Measurements from ENCODE around the gene SLC25A48.

DNA sequence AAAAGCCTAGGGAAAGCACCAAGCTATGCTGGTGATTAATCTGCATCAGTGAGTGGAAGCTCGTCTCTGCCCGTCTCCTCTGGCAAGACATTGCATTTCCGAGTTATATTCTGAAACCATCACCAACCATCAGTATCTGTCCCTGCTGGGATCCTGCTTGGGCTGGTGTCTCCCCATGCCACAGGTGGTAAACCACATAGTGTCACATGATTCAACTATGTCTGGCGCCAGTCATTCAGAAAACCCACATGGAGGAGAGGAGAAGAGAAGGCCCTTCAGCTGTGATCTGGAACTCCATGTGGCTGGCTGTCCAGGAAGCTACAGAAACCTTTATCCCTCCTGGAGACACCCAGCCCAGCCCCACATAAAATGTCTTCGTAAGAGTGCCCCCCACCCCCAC is 56.4 kb downstream of the SLC25A48 start:
- TF ChIP-seq, protein P1, sequence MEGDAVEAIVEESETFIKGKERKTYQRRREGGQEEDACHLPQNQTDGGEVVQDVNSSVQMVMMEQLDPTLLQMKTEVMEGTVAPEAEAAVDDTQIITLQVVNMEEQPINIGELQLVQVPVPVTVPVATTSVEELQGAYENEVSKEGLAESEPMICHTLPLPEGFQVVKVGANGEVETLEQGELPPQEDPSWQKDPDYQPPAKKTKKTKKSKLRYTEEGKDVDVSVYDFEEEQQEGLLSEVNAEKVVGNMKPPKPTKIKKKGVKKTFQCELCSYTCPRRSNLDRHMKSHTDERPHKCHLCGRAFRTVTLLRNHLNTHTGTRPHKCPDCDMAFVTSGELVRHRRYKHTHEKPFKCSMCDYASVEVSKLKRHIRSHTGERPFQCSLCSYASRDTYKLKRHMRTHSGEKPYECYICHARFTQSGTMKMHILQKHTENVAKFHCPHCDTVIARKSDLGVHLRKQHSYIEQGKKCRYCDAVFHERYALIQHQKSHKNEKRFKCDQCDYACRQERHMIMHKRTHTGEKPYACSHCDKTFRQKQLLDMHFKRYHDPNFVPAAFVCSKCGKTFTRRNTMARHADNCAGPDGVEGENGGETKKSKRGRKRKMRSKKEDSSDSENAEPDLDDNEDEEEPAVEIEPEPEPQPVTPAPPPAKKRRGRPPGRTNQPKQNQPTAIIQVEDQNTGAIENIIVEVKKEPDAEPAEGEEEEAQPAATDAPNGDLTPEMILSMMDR (IDR thresholded peaks at IDR 0.05): no peak
- no peak for TF ChIP-seq POLR2A (IDR thresholded peaks at IDR 0.05)

All from heart left ventricle (tissue), 13 donors.